Islet precursor cell (in vitro differentiated cells): Measurements from ENCODE around the gene DAAM1.

Source experiments
- DNase-seq: peaks from one replicate; pipeline ENCODE4 v3.0.0-alpha.2; 2018

The DAAM1 gene

DNA sequence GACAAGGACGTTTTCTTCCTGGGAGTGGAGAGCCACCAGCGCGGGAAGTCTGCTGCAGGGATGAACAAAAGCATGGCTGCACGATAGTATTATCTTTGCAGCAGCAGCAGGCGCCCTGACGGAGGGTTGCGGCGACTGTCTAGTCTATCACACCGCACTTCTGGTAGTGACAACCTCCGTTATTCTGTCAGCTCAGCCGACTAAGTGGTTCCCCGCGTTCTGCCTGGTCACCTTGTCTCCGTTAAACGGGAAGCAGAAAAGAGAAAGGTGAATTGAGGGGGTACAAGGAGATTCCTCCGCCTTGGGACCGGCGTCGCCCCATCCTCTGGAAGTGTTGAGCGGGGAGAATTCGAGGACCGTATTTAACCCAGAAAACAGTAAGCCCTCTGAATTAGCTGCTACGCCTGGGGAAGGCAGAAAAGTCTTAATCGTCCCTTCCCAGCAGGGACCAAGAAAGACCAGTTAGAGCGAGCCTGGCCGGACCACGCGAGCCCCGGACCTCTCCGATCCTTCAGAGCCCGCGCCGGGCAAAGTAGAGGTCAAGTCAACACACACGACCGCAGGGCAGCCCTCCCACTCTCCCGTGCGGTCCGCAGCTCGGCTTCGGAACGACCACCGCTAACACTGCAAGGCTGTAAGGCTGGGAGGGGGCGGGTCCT, 536 bp upstream of the DAAM1 start:
- peak; percentile 69 for DNase-seq

DNA sequence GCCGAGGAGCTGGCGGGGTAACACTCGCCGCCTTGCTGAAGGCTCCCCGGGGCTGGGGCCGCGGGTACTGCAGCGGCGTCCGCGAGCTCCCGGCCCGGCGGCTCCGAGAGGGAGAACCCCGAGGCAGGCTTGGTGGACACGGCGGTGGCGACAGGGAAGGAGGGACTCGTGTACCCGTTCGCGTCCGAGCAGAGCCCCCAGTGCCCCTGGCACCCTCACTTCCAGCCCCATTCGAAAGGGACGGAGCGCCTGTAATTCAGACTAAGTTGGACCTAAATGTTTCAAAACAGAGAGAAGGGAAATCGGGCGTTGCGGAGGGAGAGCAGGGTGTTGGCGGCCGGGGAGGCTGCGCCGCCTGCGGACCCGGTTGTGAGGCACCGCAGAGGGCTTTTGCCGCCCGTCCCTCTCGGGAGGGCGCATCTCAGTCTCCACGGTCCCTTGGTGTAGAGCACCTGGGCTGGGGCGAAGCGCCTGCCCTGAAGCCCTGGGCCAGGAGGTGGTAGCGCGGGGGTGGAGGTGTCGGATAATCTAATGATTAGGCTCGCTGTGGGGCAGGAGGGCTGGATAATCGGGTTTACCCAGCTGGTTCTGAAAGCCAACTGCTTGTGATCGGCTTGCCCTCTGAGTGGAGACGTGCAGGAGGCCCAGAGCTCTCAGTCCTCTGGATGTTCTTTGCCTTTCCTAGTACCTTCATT, 771 bp downstream of the DAAM1 start:
- DNase-seq = peak; percentile 60

DNA sequence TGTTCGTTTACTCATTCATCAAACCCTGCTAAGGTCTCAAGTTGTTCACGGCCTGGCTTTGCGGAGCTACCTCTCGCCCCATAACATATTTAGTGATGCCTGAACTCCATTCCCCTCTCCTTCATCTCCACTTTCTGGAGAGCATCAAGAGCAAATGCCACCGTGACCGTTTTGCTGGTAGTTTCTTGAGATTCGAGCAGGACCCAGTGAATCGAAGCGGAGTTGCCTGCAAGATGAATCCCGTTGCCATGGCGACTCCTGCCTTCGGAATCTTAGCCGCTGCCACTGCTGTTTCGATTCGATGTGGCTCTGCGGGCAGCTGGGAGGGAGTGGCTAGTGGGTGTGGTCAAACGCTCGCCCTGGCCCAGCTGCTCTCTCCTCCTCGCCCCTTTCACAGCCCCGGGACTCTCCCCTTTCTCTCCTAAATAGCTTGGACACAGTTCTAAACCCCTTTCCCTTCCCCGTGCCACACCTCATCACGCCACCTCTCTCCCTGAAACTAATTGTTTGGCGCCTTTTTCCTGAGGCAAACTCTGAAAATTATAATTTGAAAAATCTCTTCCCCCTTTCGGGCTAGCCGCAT, 1.4 kb downstream of the DAAM1 start:
- DNase-seq = peak; percentile 96

DNA sequence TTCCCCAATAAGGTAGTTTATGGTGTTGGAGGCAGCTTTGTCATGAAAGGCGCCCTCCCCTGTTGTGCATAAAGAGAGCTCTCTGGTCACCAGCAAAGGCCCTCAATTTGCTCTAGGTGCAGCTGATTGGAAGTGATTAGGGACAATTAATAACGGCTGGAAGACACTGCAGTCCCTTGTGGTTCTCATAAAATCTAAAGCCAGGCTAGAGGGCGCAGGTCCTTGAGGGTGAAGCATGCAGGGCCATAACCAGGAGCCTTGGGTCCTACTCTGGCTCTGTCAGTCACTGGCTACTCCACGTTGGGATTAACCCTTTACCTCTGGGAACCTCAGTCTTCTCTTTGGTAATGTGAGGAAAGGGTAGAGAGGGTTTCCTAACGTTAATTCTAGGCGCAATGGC, 1.9 kb downstream of the DAAM1 start:
- DNase-seq = peak; percentile 78

DNA sequence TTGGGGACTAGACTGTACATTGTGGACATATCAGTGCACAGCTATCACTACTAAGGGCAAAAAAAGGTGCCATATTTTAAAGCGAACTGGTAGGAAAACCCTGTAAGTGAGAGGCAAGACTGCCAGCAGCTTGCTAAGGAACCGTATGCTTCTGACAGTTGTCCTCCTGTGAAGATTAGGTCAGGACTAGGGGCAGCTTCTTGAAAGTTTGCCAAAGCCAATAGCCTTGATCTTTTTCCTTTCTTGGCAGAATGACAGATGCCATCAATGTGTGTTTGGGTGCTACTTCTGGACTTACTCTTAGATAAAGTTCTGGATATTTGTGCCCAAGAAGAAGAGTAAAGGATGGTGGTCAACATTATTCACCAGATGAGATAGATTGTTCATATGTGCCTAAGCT, 7.4 kb downstream of the DAAM1 start:
- DNase-seq = no peak

DNA sequence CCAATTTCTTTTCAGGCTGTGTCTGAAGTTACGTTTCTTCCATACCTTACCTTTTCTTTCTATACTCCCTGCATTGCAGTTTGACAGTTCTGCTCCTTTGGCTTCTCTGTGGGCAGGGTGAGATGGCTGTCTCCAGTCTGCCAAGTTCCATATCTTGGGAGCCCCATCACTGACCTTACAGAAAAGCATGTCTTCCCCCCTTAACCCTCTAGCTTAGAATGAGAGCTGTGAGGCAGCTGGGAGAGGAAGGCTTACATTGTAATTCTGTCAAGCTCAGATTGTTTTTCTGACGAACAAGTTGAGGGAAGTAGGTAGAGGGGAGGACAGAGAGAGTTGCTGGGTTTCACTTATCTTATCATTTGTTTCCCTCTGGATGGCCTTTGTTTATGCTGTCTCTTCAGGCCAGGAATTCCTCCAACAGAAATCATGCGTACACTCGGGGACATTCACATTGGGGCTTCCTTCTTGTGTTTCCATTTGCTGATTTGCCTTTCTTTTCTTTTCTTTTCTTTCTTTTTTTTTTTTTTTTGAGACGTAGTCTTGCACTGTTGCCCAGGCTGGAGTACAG, 9.3 kb downstream of the DAAM1 start:
- DNase-seq = no peak

DNA sequence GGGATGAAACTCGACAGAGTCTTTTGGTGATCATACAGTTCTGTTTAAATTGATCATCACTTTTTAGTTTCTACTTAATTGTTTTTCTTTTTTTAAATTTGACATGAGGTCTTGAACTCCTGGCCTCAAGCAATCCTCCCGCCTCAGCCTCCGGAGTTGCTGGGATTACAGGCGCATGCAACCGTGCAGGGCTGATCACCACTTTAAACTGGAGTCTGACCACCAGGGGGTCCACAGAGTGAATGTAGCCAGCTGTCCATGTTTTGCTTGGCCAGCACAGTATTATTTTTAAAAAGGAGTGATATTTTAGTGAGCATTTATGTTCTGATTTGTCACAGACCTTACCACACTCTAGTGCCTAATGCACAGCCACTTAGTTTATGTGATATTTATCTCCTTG, 10.7 kb downstream of the DAAM1 start:
- no peak for DNase-seq

DNA sequence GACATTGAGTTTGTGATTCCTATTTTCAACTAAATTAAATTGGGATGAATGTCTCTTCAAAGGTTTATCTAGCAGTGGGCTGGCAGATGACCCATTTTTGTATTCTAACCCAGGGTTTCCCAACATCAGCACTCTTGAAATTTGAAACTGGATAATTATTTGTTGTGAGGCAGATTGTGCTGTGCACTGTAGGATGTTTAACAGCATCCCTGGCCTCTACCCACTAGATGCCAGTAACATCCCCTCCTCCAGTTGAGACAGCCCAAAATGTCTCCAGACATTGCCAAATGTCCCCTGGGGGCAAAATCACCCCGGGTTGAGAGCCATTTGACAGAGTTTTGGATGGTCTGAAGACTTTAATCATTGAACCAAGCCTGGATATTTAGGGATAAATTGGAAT, 11.1 kb downstream of the DAAM1 start:
- no peak for DNase-seq

DNA sequence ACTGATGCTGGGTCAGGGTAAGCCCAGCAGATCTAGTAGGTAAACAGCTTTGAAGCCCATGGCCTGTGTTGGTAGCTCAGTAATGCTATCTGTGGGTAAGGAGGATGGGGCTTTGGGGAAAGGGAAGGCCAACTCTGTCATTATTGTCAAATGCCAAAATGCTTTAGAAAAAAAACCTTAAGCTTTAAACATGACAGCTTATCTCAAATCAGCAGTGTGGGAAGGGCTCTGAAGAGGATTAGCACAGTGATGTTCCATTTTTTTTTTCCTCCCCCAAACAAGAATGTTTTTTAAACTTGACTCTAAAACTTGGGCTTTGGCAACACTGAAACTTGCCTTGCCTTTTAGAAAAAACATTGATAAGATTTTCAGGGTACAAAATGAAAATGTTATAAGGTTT, 11.7 kb downstream of the DAAM1 start:
- DNase-seq = no peak

DNA sequence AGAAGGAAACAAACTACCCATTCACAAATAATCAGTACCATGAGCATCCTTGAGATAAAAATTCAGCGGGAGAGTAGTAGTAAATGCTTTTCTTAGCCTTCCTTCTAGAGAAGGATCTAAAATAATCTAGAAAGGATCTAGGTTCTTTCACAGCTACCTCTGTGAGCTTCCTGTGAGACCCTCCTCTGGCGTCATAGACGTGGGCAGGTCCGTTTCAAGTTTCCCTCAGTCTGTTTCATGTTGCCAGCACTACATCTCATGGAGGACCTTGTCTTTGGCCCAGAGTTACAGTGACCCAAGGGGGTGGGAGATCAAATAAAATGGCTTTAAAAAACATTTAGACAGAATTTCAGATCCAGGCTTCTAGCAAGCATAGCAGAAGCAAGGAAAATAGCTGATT, 13.6 kb downstream of the DAAM1 start:
- no peak for DNase-seq

DNA sequence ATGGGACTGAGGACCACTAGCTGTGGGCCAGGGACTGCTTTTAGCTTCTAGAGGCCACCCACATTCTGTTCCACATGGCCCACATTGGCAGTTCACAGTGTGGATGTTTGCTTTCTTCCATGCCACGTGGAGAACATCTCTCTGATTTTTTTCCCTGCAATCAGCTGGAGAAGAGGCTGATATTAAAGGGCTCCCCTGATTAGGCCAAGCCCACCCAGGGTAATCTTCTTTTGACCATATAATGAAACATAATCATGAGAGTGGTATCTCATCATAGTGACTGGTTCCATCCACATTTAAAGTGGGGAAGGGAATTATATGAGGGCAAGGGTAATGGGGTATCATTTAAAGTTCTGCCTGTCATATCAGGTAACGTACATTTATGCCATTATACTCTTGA, 15.8 kb downstream of the DAAM1 start:
- DNase-seq = no peak

DNA sequence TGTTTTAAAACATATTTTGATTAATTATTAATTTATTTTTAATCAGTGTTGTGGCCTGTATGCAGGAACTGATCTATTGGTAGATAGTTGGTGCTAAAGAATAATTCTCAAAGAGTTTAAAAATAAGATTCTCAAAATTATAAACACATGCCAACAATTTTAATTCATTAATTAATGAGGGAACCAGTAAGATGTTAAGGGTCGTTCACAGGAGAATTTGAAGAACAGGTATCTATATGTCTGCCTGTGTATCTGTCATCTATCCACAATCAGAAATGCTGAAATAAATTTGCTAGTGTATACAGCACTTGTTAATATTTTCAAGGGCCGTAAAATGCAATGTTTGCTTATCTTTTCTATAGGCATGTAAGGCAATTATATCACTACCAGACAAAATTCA, 18.4 kb downstream of the DAAM1 start:
- no peak for DNase-seq

DNA sequence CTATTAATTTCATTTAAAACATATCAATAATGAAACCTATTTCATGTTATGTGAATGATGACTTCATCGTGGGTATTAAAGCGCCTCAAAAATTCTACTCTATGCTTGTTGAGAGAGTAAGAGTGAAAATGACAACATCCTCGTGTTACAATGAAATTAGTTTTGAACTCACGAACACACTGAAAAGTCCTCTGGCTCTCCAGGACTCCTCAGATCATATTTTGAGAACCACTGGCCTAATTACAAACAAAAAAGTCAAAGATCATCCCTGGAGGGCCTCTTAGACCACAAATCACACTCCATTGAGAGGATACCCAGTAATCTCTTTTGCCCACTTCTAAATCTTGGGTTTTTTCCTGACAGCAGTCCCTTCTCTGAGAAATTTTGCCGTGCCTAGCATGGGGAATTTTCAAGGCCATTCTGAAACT, 19.1 kb downstream of the DAAM1 start:
- DNase-seq = no peak

DNA sequence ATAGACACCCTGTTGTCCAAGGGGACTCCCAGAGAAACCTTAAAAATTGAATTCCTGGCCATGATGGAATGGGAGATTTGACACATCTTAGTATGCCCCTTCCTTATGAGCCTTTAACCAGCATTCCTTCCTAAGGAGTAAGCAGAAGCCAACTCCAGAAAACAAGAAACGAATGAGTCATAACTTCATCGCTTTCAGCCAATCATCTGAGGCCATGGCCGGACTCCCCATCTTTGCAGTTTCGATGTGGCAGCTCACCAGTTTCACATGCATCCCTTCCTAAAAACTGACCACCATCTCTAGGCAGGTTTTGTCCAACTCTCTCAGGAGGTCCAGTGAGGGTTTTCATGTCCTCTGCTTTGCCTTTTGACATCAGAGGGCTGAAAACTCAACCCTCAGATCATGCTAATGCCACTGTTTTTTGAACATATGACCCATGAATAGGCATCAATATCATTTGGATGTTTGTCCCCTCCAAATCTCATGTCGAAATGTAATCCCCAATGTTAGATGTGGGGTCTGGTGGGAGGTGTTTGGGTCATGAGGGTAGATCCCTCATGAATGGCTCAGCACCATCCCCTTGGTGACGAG, 19.9 kb downstream of the DAAM1 start:
- peak; percentile 63 for DNase-seq

DNA sequence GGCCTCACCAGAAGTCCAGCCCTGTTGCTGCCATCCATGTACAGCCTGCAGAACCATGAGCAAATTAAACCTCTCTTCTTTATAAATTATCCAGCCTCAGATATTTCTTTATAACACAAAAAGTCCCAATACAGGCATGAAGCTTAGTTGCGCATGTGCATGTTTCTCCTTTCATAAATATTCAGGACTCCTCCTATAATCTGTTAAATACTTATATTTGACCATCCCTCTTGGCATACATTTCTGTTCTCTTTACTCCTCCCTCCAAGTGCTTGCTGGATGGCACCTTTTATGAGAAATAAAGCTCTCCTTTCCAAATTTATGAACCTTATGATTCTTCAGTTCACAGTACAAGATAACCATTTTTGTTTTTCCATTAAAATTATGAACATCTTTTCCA, 20.5 kb downstream of the DAAM1 start:
- DNase-seq = no peak

DNA sequence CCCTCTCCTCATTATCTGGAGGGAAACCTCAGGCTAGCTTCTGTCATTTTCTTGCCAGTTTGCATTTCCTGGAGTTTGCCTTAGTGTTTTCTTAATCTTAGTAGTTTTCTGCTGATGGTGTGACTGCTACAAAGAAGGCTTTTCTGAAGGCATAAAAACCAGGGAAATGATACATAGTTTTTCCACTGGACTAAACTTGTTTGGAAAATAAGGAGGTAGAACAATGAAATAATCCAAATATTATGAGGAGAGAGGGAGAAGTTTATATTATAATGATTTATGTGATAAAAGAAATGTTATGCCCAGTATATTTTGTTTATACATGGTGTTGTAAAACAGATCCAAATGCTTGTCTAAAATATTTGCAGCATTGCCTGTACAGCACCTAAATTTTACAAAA, 22.2 kb downstream of the DAAM1 start:
- DNase-seq = no peak

DNA sequence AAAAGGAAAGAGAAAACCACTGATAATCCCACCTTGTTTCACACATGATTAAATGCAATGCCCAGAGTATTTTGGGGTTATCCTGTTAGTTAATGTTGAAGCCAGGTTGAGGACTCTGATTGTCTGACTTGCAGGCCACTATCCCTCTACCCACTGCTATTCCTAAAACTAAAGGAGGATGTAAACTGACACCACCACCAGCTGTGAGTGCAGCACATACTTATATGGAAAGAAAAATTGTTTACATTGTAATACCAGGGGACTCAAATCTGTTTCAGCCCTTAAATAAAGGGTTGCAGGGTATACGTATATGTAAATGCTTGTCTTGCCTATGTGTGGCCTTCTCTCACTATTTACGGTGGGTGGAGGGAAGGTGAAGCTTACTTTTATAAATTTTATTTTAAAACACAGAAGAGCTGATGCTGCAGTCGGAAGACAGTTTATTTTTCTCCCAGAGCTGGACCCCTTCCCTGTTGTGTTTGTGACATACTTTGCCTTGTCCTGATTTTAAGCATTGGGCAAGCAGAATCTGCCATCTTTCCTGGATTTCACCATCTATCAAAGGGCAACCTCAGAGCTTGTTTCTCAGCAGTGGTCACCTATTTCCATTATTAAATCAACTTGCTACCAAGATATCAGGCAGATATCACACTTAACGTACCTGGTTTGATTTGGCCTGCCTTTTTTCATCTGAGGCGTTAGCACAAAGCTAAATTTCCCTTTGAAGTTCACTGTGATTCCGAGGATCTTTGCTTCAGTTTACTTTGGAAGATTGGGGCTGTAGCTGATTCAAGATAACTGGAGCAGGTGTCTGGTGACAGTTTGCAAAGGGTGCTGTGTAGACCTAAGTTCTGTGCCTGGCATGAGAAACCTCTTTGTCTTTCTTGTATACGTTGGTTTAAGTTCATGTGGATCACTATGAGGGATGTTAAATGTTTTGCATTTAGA, 25.2 kb downstream of the DAAM1 start:
- DNase-seq = no peak

DNA sequence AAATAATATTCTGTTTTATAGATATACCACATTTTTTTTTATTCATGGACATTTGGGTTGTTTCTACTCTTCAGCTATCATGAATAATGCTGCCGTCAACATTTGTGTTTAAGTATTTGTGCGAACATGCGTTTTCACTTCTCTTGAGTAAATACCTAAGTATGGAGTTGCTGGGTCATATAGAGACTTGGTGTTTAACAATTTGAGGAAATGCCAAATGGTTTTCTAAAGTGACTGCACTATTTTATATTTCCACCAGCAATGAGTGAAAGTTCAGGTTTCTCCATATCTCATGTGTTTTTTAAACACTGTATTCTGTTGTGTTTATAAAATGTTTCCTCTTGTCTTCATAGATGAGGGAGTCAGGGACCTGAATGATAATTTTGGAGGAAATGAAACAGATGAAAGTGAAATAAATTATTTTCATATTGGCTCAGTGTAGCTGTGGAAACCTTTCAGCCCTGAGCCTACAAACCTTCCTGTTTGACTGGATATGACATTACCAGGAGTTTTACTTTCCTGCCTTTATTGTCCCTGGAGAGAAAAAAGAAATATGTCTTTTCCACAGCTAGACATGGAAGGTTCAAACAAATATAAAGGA, 26.3 kb downstream of the DAAM1 start:
- no peak for DNase-seq

DNA sequence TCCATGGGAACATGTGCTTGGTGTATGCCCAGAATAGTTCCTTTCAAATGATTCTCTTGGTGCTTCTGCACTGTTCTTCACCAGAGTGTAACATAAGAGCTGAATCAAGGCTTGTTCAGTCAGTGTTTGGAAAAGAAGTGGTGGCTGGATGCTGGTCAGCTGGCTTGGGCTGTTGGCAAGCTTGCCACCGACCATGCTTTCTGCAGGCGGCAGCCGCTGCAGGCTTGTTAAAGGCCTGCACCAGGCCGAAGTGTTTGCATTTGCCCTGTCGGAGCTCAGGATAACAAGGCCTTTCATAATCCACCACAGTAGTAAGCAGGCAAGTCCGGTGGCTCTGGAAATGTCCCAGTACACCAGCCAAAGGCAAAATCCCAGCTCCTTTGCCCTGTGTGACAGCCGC, 26.9 kb downstream of the DAAM1 start:
- no peak for DNase-seq

DNA sequence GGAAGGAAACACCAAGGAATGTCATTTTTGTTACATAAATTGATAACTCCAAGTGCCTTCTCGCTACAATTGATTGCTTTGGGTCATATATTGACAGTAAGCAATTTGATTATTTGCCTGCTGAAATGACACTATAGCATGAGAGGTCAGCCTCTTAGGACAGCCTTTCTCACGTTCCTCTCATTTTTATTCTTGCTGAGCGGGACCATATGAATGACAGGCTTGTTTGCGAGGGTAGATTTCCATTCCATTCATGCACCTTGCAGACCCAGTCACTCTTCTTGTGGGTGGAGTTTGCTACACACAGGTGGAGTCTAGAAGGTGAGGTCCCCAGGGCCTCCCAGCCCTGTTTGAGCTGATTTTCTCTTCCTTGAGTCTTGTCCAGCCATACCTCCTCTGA, 27.3 kb downstream of the DAAM1 start:
- DNase-seq = no peak

DNA sequence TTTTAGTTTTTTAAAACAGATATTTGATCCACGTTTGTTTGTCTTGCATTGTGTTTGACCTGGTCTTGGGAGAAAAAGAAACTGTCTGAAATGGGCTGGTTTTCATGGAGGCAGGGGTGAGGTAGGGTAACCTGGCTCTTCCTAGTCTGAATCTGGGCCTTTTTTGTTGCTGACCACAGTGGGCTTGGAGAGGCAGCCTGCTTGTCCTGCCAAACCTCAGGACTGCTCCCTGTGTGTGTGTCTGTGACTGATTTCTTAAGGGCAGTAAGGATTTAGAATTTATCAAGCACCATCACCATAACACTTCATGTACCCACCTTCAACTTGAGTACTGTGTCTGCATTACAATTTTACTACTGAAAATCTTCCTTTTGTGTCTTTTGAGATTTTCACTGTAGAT, 28.5 kb downstream of the DAAM1 start:
- no peak for DNase-seq

DNA sequence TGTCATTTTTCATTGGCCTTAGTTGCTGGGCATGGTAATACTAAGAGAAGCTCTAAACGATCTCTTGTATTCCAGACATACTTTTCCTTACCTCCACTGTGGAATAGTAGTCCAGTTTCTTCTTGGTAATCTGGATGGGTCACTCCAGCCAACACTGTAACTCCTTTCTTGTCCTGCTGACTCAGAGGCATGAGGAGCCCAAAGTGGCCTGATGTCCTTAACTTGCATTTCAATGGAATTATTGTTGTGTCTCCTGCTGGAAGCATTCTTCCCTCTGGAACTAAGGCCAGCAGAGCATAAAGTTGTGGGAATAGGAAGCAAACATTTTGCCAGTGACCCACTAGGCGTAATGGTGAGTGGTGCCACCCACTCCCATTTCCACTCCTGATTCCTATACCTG, 33.1 kb downstream of the DAAM1 start:
- peak; percentile 68 for DNase-seq
